PC-9 (cell line): ENCODE measurements around the gene TENM4. TPM values are rescaled to one million over a fixed set of nuclear protein-coding genes. Genes with fewer than 3 reads are reported as not detected.

Experiments
- BruUV-seq: library from RNA; stranded (reverse); fragments of 400-500 nt; replicated peaks from 2 replicates; lab custom pipeline; 2021; lab: Mats Ljungman, UMichigan
- CTCF ChIA-PET: fragments of 300-600 bp; sonication (Branson Sonifier 250); formaldehyde crosslinking; loops from one replicate; lab custom pipeline; 2022; ENCODE audit warnings: antibody characterized with exemption; lab: Charles Lee
- POLR2A ChIA-PET: fragments of 300-600 bp; sonication (Branson Sonifier 250); formaldehyde crosslinking; loops from one replicate; lab custom pipeline; 2022; ENCODE audit warnings: antibody characterized with exemption; ENCODE audit not compliant: unreplicated experiment; lab: Charles Lee
- DNase-seq, 2 experiments: peaks; one replicate each; pipeline versions ENCODE4 v3.0.0 to v3.0.0-alpha.2; 2015 to 2022; ENCODE audit warnings: mixed read lengths in 1 of 2
- H2AFZ ChIP-seq: fragments of 200-600 bp; sonication (generic); 2 replicates; pipeline ENCODE4 v1.8.1; 2017; ENCODE audit warnings: antibody characterized with exemption
- H3F3A ChIP-seq: fragments of 200-600 bp; sonication (generic); 2 replicates; pipeline ENCODE4 v1.8.1; 2017; ENCODE audit warnings: antibody characterized with exemption, mild to moderate bottlenecking, low read depth; ENCODE audit not compliant: insufficient read depth
- H3K27ac ChIP-seq: fragments of 200-600 bp; sonication (generic); 2 replicates; pipeline ENCODE4 v1.6.1; 2016; ENCODE audit warnings: mixed run types
- H3K27me3 ChIP-seq: fragments of 200-600 bp; sonication (generic); 2 replicates; pipeline ENCODE4 v1.6.1; 2016; ENCODE audit warnings: low read depth, mixed run types; ENCODE audit not compliant: insufficient read depth
- H3K36me3 ChIP-seq: fragments of 200-600 bp; sonication (generic); 2 replicates; pipeline ENCODE4 v1.6.1; 2016; ENCODE audit warnings: low read depth, mixed run types
- H3K4me1 ChIP-seq: fragments of 200-600 bp; sonication (generic); replicated peaks from 2 replicates; pipeline ENCODE4 v1.6.1; 2016; ENCODE audit warnings: mixed run types; ENCODE audit not compliant: insufficient read depth
- H3K4me2 ChIP-seq: fragments of 200-600 bp; sonication (generic); 2 replicates; pipeline ENCODE4 v1.6.1; 2017; ENCODE audit warnings: mixed run types
- H3K4me3 ChIP-seq: fragments of 200-600 bp; sonication (generic); 2 replicates; pipeline ENCODE4 v1.6.1; 2016; ENCODE audit warnings: mixed run types
- H3K79me2 ChIP-seq: fragments of 200-600 bp; sonication (generic); 2 replicates; pipeline ENCODE4 v1.6.1; 2017; ENCODE audit warnings: low read depth, mixed run types
- H3K9me2 ChIP-seq: fragments of 200-600 bp; sonication (generic); 2 replicates; pipeline ENCODE4 v1.8.1; 2017; ENCODE audit warnings: mild to moderate bottlenecking; ENCODE audit not compliant: insufficient read depth
- H3K9me3 ChIP-seq: fragments of 200-600 bp; sonication (generic); 2 replicates; pipeline ENCODE4 v1.8.1; 2016; ENCODE audit warnings: low read depth; ENCODE audit not compliant: insufficient read depth
- H4K20me1 ChIP-seq: fragments of 200-600 bp; sonication (generic); 2 replicates; pipeline ENCODE4 v1.8.1; 2017; ENCODE audit not compliant: insufficient read depth
- EZH2 ChIP-seq: fragments of 200-600 bp; sonication (generic); IDR thresholded peaks from 2 replicates; pipeline ENCODE4 v1.8.0; 2017; ENCODE audit warnings: antibody characterized with exemption, low read depth
- intact Hi-C: fragments of 100-400 bp; cut with micrococcal nuclease; formaldehyde crosslinking; loops from one replicate; pipeline ENCODE4 v1.10.0; 2022; ENCODE audit not compliant: unreplicated experiment
- total RNA-seq: library from RNA; stranded (reverse); gene quantifications from 2 replicates; pipeline ENCODE4 v1.2.3, GENCODE V29; 2021
- TF ChIP-seq, protein P1 (sequence below): fragments of 200-600 bp; sonication (generic); conservative IDR thresholded peaks from 2 replicates; pipeline ENCODE4 v1.6.1; 2017; ENCODE audit warnings: mixed run types, antibody characterized with exemption, mild to moderate bottlenecking, moderate library complexity

Gene TENM4
- total RNA-seq, 1 experiment from 2014 or later, result not detected

DNA sequence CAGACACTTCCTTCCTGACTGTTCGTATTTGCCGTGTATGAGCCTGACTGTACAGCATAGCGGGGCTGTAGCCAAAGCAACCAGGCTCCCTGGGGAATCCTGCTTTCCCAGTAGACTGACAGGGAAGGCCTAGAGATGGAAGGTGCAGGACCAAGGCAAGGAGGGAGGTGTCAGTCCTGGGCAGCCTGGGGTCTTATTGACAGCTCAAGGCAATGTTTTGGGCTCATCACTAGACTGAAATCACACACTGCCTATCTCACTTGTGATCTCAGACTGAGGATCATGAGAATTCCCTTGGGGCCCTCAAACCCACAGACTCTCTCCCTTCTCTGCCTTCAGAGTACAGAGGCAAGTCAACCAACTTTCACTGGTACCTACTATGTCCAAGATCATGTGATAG, 519.3 kb downstream of the TENM4 start:
- Histone ChIP-seq H4K20me1 (no peaks in the 10 kb centered on the region), H3K27ac (no peak overlapping the region), H3K27me3 (peaks cover 88% of the 10 kb centered on the region), H2AFZ (no peak overlapping the region), H3K79me2 (no peaks in the 10 kb centered on the region), H3K9me2 (no peaks in the 10 kb centered on the region; the same call in 1 of the 2 replicates), H3K4me1 (no peaks in the 10 kb centered on the region), H3K36me3 (no peaks in the 10 kb centered on the region), H3K9me3 (no peaks in the 10 kb centered on the region), H3F3A (no peaks in the 10 kb centered on the region), H3K4me2 (no peak overlapping the region), H3K4me3 (no peak overlapping the region)
- POLR2A ChIA-PET, result no interaction called here
- TF ChIP-seq, protein P1, sequence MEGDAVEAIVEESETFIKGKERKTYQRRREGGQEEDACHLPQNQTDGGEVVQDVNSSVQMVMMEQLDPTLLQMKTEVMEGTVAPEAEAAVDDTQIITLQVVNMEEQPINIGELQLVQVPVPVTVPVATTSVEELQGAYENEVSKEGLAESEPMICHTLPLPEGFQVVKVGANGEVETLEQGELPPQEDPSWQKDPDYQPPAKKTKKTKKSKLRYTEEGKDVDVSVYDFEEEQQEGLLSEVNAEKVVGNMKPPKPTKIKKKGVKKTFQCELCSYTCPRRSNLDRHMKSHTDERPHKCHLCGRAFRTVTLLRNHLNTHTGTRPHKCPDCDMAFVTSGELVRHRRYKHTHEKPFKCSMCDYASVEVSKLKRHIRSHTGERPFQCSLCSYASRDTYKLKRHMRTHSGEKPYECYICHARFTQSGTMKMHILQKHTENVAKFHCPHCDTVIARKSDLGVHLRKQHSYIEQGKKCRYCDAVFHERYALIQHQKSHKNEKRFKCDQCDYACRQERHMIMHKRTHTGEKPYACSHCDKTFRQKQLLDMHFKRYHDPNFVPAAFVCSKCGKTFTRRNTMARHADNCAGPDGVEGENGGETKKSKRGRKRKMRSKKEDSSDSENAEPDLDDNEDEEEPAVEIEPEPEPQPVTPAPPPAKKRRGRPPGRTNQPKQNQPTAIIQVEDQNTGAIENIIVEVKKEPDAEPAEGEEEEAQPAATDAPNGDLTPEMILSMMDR, result no peak
- TF ChIP-seq EZH2, result no peak
- CTCF ChIA-PET, result no interaction called here
- intact Hi-C loops, result no loop called here
- no TSS peak for BruUV-seq
- no peak for DNase-seq

DNA sequence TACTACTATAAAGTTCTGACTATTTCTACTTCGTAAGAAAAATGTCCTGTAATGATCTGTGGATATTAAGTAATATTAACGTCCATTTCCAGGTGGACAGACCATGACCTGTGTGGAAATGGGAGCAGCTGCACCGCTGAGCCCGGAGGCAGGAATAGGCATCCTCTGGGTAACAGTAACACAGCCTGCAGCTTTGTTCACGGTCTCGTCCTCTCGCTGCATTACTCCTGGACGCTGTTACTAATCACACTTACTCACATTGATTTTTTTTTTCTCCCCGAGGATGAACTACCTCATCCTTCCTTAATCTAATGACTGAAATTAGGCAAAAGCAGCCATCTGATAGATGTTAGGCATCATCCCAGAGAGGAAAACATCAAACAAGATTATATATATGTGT, 520.5 kb downstream of the TENM4 start:
- H3K27me3 ChIP-seq, result peaks cover 92% of the 10 kb centered on the region
- no TSS peak for BruUV-seq
- H3K4me2 ChIP-seq, result no peak overlapping the region
- CTCF ChIA-PET, result no interaction called here
- H3K9me2 ChIP-seq, result no peaks in the 10 kb centered on the region; the same call in 1 of the 2 replicates
- H2AFZ ChIP-seq, result no peak overlapping the region
- no peak for DNase-seq
- no peak overlapping the region for H3K4me3 ChIP-seq
- H3K79me2 ChIP-seq, result no peaks in the 10 kb centered on the region
- TF ChIP-seq, protein P1, result no peak
- TF ChIP-seq EZH2, result no peak
- intact Hi-C loops, result no loop called here
- no peaks in the 10 kb centered on the region for H4K20me1 ChIP-seq
- no peaks in the 10 kb centered on the region for H3K9me3 ChIP-seq
- POLR2A ChIA-PET, result no interaction called here
- H3K4me1 ChIP-seq, result no peaks in the 10 kb centered on the region
- no peaks in the 10 kb centered on the region for H3K36me3 ChIP-seq
- no peak overlapping the region for H3K27ac ChIP-seq
- no peaks in the 10 kb centered on the region for H3F3A ChIP-seq

GRCh38 chr11:78916759-78917158, 524.1 kb downstream of the TENM4 start:
- Histone ChIP-seq H3K4me1 (no peaks in the 10 kb centered on the region), H3F3A (no peaks in the 10 kb centered on the region), H3K79me2 (no peaks in the 10 kb centered on the region), H3K27me3 (peaks cover 99% of the 10 kb centered on the region), H3K9me3 (no peaks in the 10 kb centered on the region), H3K4me3 (no peak overlapping the region), H3K4me2 (no peak overlapping the region), H3K9me2 (no peaks in the 10 kb centered on the region; the same call in 1 of the 2 replicates), H3K36me3 (no peaks in the 10 kb centered on the region), H4K20me1 (no peaks in the 10 kb centered on the region), H2AFZ (no peak overlapping the region), H3K27ac (no peak overlapping the region)
- POLR2A ChIA-PET, result interaction anchor here (0.5 kb wide), 1 partner anchor 172 kb away, joined by 19 read pairs; no protein-coding TSS in a partner anchor
- BruUV-seq, result no TSS peak
- CTCF ChIA-PET, result no interaction called here
- DNase-seq, result no peak
- no peak for TF ChIP-seq EZH2
- TF ChIP-seq, protein P1, result peak; percentile 17; the same call in 1 of the 2 replicates
- intact Hi-C loops, result no loop called here
